ENCODE measurements around the gene CA12. TPM values are rescaled to one million over a fixed set of nuclear protein-coding genes. Genes with fewer than 3 reads are reported as not detected.

Gene CA12
- polyA plus RNA-seq, 4 donors = 0.27 to 24.8 (median 1.8) TPM; not detected in 1

DNA sequence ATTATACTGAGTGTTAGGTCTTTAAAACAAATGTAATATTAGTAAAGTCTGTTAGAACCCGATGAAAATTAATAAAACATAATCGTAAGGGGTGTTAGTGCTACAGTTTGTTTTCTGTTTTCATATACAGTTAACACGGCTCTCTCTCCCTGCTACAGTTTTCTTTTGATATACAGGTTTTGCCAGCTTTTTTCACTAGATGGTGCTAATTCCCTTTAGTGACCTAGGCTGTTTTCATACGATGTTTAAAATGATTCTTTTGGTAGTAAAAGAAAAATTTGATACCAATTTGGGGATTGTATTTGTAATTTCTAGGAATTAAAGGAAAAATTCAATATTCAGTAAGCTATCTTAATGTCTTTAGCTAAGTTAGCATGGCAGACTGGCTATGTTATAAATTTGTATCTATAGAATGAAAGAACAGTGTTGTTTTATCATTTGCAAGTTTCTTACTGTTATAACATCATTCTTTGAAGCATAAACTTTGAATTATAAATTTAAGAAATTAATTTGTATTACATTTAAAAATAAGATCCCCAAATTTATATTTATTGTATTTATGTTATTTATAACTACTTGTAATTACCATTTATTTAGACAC, 92.8 kb downstream of the CA12 start:
- DNase-seq = peak; percentile 63 to 64
- 1 to 3% (median 3%) methylated on average over 4 of the region's 4 CpGs for WGBS, 3 donors
- H3K36me3 ChIP-seq (ENCODE audit: control insufficient read depth in 3 of 3, insufficient read depth in 2 of 3, low read depth in 1 of 3, low read length in 3 of 3) = peaks cover 0 to 7% (median 4%) of the 10 kb centered on the region in 3 donors

DNA sequence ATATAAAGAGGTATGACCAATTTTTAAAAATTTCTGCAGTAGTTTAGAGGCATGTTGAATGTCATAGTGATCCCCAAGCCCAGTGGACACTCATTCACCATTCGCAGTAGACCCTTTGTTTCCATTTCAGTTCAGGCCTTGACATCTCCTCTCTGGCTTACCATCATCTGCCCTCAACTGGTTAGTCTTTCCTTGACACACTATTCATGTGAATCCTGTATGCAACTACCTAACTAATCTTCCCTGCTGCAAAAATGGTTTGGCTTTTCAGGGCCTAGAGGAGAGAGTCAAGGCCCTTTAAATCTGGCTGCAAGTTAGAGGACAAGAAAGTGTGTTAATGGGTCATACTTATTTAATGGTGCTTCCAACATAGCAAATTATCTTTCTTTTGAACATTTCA, 93.3 kb downstream of the CA12 start:
- H3K4me3 ChIP-seq (ENCODE audit: low read depth in 1 of 3, low read length in 3 of 3) = no peak overlapping the region
- no peaks in the 10 kb centered on the region for H3K27me3 ChIP-seq (ENCODE audit: control insufficient read depth in 3 of 3, insufficient read depth in 3 of 3, low read length in 3 of 3)
- peaks cover 0 to 3% (median 0%) of the 10 kb centered on the region in 3 donors for H3K4me1 ChIP-seq (ENCODE audit: control insufficient read depth in 3 of 3, insufficient read depth in 2 of 3, low read depth in 1 of 3, low read length in 2 of 3)
- FAIRE-seq (no peak), DNase-seq (no peak)
- H3K36me3 ChIP-seq (ENCODE audit: control insufficient read depth in 3 of 3, insufficient read depth in 2 of 3, low read depth in 1 of 3, low read length in 3 of 3) = peaks cover 0 to 8% (median 4%) of the 10 kb centered on the region in 3 donors
- H3K27ac ChIP-seq (ENCODE audit: low read depth in 1 of 3, low read length in 2 of 3) = no peak overlapping the region
- WGBS, 3 donors = 73 to 89% (median 80%) methylated on average over 1 of the region's 1 CpG
- no peaks in the 10 kb centered on the region for H3K9me3 ChIP-seq (ENCODE audit: control insufficient read depth in 2 of 2, insufficient read depth in 1 of 2, low read depth in 1 of 2, low read length in 1 of 2)

More for the DNA sequence above, 92.8 kb downstream of the CA12 start:
- peak; percentile 78 for FAIRE-seq
- Histone ChIP-seq H3K4me3 (ENCODE audit: low read depth in 1 of 3, low read length in 3 of 3) (no peak overlapping the region), H3K4me1 (ENCODE audit: control insufficient read depth in 3 of 3, insufficient read depth in 2 of 3, low read depth in 1 of 3, low read length in 2 of 3) (peaks cover 0 to 3% (median 0%) of the 10 kb centered on the region in 3 donors), H3K9me3 (ENCODE audit: control insufficient read depth in 2 of 2, insufficient read depth in 1 of 2, low read depth in 1 of 2, low read length in 1 of 2) (no peaks in the 10 kb centered on the region), H3K27me3 (ENCODE audit: control insufficient read depth in 3 of 3, insufficient read depth in 3 of 3, low read length in 3 of 3) (no peaks in the 10 kb centered on the region), H3K27ac (ENCODE audit: low read depth in 1 of 3, low read length in 2 of 3) (no peak overlapping the region)

DNA sequence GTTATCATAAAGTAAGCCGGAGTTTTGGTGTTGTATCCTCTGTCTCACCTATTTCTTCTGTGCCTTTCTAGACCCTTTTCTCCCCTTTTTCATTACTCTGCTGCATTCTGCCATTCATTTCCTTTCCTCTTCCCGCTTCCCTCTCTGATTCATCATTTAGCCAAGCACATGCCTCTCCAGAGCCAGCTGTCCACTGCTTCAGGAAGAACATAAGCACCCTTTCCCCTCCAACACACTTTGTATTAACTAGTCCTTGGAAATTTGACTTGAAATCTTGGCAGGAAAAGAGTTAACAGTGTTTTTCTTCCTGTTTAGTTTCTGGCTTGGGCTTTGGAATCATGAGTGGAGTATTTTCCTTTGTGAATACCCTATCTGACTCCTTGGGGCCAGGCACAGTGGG, 94.5 kb downstream of the CA12 start:
- FAIRE-seq (no peak), DNase-seq (no peak)
- peaks cover 0 to 11% (median 4%) of the 10 kb centered on the region in 3 donors for H3K36me3 ChIP-seq (ENCODE audit: control insufficient read depth in 3 of 3, insufficient read depth in 2 of 3, low read depth in 1 of 3, low read length in 3 of 3)
- no peak overlapping the region for H3K27ac ChIP-seq (ENCODE audit: low read depth in 1 of 3, low read length in 2 of 3)
- 81 to 91% (median 83%) methylated on average over 2 of the region's 2 CpGs for WGBS, 3 donors
- H3K9me3 ChIP-seq (ENCODE audit: control insufficient read depth in 2 of 2, insufficient read depth in 1 of 2, low read depth in 1 of 2, low read length in 1 of 2) = no peaks in the 10 kb centered on the region
- H3K27me3 ChIP-seq (ENCODE audit: control insufficient read depth in 3 of 3, insufficient read depth in 3 of 3, low read length in 3 of 3) = no peaks in the 10 kb centered on the region
- H3K4me3 ChIP-seq (ENCODE audit: low read depth in 1 of 3, low read length in 3 of 3) = no peak overlapping the region
- peaks cover 0 to 3% (median 0%) of the 10 kb centered on the region in 3 donors for H3K4me1 ChIP-seq (ENCODE audit: control insufficient read depth in 3 of 3, insufficient read depth in 2 of 3, low read depth in 1 of 3, low read length in 2 of 3)

DNA sequence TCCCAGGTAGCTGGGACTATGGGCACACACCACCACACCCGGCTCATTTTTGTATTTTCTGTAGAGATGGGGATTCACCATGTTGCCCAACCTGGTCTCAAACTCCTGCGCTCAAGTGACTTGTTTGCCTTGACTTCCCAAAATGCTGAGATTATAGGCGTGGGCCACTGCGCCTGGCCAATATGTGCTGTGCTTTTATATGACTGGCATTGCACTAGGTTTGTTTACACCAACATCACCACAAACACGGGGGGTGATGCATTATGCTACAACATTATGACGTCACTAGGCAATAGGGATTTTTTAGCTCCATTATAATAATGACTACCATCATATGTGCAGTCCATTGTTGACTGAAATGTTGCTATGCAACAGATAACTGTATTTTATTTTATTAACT, 97.3 kb downstream of the CA12 start:
- no peaks in the 10 kb centered on the region for H3K27me3 ChIP-seq (ENCODE audit: control insufficient read depth in 3 of 3, insufficient read depth in 3 of 3, low read length in 3 of 3)
- H3K36me3 ChIP-seq (ENCODE audit: control insufficient read depth in 3 of 3, insufficient read depth in 2 of 3, low read depth in 1 of 3, low read length in 3 of 3) = peaks cover 0 to 11% (median 4%) of the 10 kb centered on the region in 3 donors
- H3K9me3 ChIP-seq (ENCODE audit: control insufficient read depth in 2 of 2, insufficient read depth in 1 of 2, low read depth in 1 of 2, low read length in 1 of 2) = no peaks in the 10 kb centered on the region
- H3K4me3 ChIP-seq (ENCODE audit: low read depth in 1 of 3, low read length in 3 of 3) = no peak overlapping the region
- DNase-seq (no peak), FAIRE-seq (no peak)
- 91 to 94% (median 93%) methylated on average over 6 of the region's 6 CpGs for WGBS, 3 donors
- no peak overlapping the region for H3K27ac ChIP-seq (ENCODE audit: low read depth in 1 of 3, low read length in 2 of 3)
- H3K4me1 ChIP-seq (ENCODE audit: control insufficient read depth in 3 of 3, insufficient read depth in 2 of 3, low read depth in 1 of 3, low read length in 2 of 3) = no peaks in the 10 kb centered on the region

DNA sequence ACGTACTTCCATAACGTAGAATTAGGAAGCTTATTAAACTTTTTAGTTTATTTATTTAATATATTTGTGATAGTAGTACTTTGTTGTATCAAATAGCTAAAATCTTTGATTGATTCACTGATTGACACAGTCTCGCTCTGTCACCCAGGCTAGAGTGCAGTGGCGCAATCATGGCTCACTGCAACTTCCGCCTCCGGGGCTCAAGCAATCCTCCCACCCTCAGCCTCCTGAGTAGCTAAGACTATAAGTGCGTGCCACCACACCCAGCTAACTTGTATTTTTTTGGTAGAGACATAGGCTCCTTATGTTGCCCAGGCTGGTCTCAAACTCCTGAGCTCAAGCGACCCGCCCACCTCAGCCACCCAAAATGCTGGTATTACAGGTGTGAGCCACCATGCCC, 98.5 kb downstream of the CA12 start:
- Histone ChIP-seq H3K36me3 (ENCODE audit: control insufficient read depth in 3 of 3, insufficient read depth in 2 of 3, low read depth in 1 of 3, low read length in 3 of 3) (peaks cover 0 to 11% (median 4%) of the 10 kb centered on the region in 3 donors), H3K9me3 (ENCODE audit: control insufficient read depth in 2 of 2, insufficient read depth in 1 of 2, low read depth in 1 of 2, low read length in 1 of 2) (no peaks in the 10 kb centered on the region), H3K4me3 (ENCODE audit: low read depth in 1 of 3, low read length in 3 of 3) (no peak overlapping the region), H3K27me3 (ENCODE audit: control insufficient read depth in 3 of 3, insufficient read depth in 3 of 3, low read length in 3 of 3) (no peaks in the 10 kb centered on the region), H3K27ac (ENCODE audit: low read depth in 1 of 3, low read length in 2 of 3) (no peak overlapping the region), H3K4me1 (ENCODE audit: control insufficient read depth in 3 of 3, insufficient read depth in 2 of 3, low read depth in 1 of 3, low read length in 2 of 3) (peaks cover 0 to 6% (median 0%) of the 10 kb centered on the region in 3 donors)
- DNase-seq (no peak), FAIRE-seq (no peak)
- WGBS, 3 donors = 88 to 91% (median 90%) methylated on average over 9 of the region's 9 CpGs

DNA sequence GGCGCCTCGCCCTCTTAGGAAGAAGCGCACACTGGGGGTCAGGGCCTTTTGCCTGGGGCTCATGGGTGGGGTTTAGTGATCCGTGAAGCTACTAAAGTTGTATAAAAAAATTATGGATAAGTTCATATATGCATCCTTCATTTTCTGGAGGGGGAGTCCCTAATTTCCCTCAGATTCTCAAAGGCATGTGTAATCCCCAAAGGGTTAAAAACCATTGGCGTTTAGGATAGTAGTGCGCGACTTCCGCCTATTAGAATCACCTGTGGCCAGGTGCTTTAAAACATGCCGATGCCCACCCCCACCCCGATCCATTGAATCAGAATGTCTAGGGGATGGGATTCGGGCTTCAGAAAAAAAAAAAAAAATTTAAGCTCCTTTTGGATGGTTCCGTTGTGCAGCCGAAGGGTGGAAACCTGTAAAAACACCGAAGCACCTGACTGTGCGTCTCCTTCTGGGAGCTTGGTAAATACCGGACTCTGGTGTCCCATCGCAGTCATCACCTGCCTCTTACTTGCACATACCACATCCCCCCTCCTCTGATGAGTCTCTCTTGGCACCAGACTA, 103.7 kb downstream of the CA12 start:
- Histone ChIP-seq H3K27ac (ENCODE audit: low read depth in 1 of 3, low read length in 2 of 3) (peak overlapping the region; percentile 59 to 87 (median 79)), H3K36me3 (ENCODE audit: control insufficient read depth in 3 of 3, insufficient read depth in 2 of 3, low read depth in 1 of 3, low read length in 3 of 3) (peaks cover 0 to 3% (median 0%) of the 10 kb centered on the region in 3 donors), H3K4me1 (ENCODE audit: control insufficient read depth in 3 of 3, insufficient read depth in 2 of 3, low read depth in 1 of 3, low read length in 2 of 3) (peaks cover 0 to 6% (median 0%) of the 10 kb centered on the region in 3 donors), H3K4me3 (ENCODE audit: low read depth in 1 of 3, low read length in 3 of 3) (peak overlapping the region; percentile 81 to 96 (median 84)), H3K9me3 (ENCODE audit: control insufficient read depth in 2 of 2, insufficient read depth in 1 of 2, low read depth in 1 of 2, low read length in 1 of 2) (no peaks in the 10 kb centered on the region), H3K27me3 (ENCODE audit: control insufficient read depth in 3 of 3, insufficient read depth in 3 of 3, low read length in 3 of 3) (no peaks in the 10 kb centered on the region)
- FAIRE-seq (no peak), DNase-seq (peak in 1 of 2 donors; percentile 53)
- WGBS, 3 donors = 5 to 12% (median 9%) methylated on average over 17 of the region's 17 CpGs

DNA sequence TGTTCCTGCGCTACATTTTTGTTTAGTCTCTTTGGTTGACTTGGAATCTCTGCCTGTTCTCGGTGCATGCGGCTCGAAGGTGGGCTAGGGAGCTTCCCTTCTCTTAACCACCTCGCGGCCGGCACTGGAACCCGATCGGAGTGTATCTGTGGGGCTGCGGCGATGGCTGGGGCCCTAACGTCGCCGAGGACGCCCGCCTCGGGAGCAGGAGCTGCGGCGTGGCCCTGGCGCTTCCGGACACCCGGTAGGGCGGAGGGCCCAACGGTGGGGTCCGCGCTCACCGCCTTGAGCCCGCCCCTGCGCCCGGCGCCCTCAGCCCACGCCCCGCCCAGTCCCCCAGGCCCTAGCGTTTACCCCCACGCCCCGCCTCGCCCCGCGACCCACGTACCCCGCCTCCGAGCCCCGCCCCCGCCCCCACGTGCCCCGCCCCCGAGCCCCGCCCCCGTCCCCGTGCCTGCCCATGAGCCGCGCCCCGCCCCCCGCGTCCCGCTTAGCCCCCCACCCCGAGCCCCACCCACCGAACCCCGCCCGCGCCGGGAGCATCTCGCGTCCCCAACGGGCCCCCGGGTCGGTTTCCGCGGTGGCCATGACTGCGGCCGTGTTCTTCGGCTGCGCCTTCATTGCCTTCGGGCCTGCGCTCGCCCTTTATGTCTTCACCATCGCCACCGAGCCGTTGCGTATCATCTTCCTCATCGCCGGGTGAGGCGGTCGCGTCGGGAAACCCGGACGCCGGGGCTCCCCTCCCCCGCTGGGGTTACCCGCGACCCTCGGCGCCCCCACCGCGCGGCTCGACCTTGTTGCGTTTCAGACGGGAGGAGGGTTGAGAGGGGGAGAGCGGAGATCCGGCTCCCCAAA, 104.4 kb downstream of the CA12 start, which contains the start of gene APH1B:
Gene APH1B (plus strand): TSS at position 568 of the 855 bp plus-strand sequence. CDS start 19 bp downstream, at position 587.
- DNase-seq = peak; percentile 70 to 91
- 0 to 1% (median 0%) methylated on average over 59 to 101 of the region's 102 CpGs for WGBS, 3 donors
- Histone ChIP-seq H3K36me3 (ENCODE audit: control insufficient read depth in 3 of 3, insufficient read depth in 2 of 3, low read depth in 1 of 3, low read length in 3 of 3) (peaks cover 0 to 3% (median 0%) of the 10 kb centered on the region in 3 donors), H3K27ac (ENCODE audit: low read depth in 1 of 3, low read length in 2 of 3) (peak within 1 kb of the TSS; percentile 62 to 87 (median 79)), H3K27me3 (ENCODE audit: control insufficient read depth in 3 of 3, insufficient read depth in 3 of 3, low read length in 3 of 3) (no peaks in the 10 kb centered on the region), H3K4me1 (ENCODE audit: control insufficient read depth in 3 of 3, insufficient read depth in 2 of 3, low read depth in 1 of 3, low read length in 2 of 3) (peaks cover 0 to 6% (median 0%) of the 10 kb centered on the region in 3 donors), H3K4me3 (ENCODE audit: low read depth in 1 of 3, low read length in 3 of 3) (peak within 1 kb of the TSS; percentile 81 to 96 (median 84)), H3K9me3 (ENCODE audit: control insufficient read depth in 2 of 2, insufficient read depth in 1 of 2, low read depth in 1 of 2, low read length in 1 of 2) (no peaks in the 10 kb centered on the region)
- FAIRE-seq = no peak

DNA sequence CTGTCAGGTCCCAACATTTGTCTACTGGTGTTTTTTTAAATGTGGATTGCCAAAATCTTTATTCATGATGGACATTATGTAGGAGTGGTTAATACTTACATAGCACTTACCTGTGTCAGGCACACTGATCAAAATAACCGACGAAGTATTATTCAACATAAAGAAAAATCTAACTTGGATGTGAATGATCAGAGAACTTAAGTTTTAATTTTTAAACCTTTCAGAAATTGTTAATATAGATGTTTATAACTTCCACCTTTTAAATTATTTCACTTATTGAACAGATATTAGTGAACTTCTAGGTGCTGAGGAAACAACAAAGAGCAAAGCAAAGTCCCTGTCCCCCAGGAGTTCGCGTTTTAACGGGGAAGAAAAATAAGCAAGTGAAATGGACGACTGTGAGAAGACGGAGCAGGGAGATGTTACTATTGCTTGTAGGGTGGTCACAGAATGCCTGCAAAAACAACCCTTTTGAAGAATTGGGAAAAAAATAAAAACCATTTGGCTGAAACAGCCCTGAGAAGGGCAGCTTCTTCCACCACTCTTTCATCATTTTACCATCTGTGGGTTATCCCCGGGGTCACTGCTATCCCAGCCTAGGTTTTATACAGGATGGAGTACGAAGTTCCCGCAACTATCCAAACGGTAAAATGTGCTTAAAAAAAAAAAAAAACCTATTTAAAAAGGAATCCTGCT, 105.2 kb downstream of the CA12 start:
- H3K4me3 ChIP-seq (ENCODE audit: low read depth in 1 of 3, low read length in 3 of 3) = peak overlapping the region; percentile 49 to 96 (median 81)
- WGBS, 3 donors = 12 to 22% (median 15%) methylated on average over 11 of the region's 11 CpGs
- peaks cover 0 to 3% (median 0%) of the 10 kb centered on the region in 3 donors for H3K36me3 ChIP-seq (ENCODE audit: control insufficient read depth in 3 of 3, insufficient read depth in 2 of 3, low read depth in 1 of 3, low read length in 3 of 3)
- no peak for DNase-seq
- H3K9me3 ChIP-seq (ENCODE audit: control insufficient read depth in 2 of 2, insufficient read depth in 1 of 2, low read depth in 1 of 2, low read length in 1 of 2) = no peaks in the 10 kb centered on the region
- peak overlapping the region; percentile 57 to 87 (median 62) for H3K27ac ChIP-seq (ENCODE audit: low read depth in 1 of 3, low read length in 2 of 3)
- H3K27me3 ChIP-seq (ENCODE audit: control insufficient read depth in 3 of 3, insufficient read depth in 3 of 3, low read length in 3 of 3) = no peaks in the 10 kb centered on the region
- FAIRE-seq = no peak
- peaks cover 0 to 6% (median 0%) of the 10 kb centered on the region in 3 donors for H3K4me1 ChIP-seq (ENCODE audit: control insufficient read depth in 3 of 3, insufficient read depth in 2 of 3, low read depth in 1 of 3, low read length in 2 of 3)
